HG02759 (cell line): Measurements from ENCODE around the gene BMI1.
"Not testable (repeated sequence)": the region's sequence is repeated elsewhere in the genome, so short reads cannot be mapped to it uniquely, and the experiment has no call there.

Experiments used
- ATAC-seq: cut with Tn5 transposase; IDR thresholded peaks from one replicate; pipeline ENCODE4 v1.9.1; 2021; ENCODE audit warnings: mild to moderate bottlenecking, moderate library complexity; ENCODE audit not compliant: unreplicated experiment

BMI1 gene

GRCh38 chr10:22320591-22321155, at the start of gene BMI1:
Gene BMI1 (plus strand): TSS chr10:22321099. CDS start chr10:22326450, 5,351 bp downstream.
- ATAC-seq: peak; percentile 26

- ATAC-seq: no peak
Measured at GRCh38 chr10:22271786-22272185, 49.1 kb upstream of the BMI1 start.

- ATAC-seq: no peak
Measured at GRCh38 chr10:22278441-22278782, 42.5 kb upstream of the BMI1 start.

GRCh38 chr10:22280078-22280477, 40.8 kb upstream of the BMI1 start:
- ATAC-seq: no peak

- no peak for ATAC-seq
Measured at GRCh38 chr10:22285130-22285529, 35.8 kb upstream of the BMI1 start.

GRCh38 chr10:22293747-22294404, 27.0 kb upstream of the BMI1 start:
- ATAC-seq: no peak

GRCh38 chr10:22294694-22295093, 26.2 kb upstream of the BMI1 start:
- ATAC-seq: no peak

- no peak for ATAC-seq
Measured at GRCh38 chr10:22301193-22301592, 19.7 kb upstream of the BMI1 start.

GRCh38 chr10:22303461-22303860, 17.4 kb upstream of the BMI1 start:
- no peak for ATAC-seq

GRCh38 chr10:22305721-22306120, 15.2 kb upstream of the BMI1 start:
- ATAC-seq: no peak

GRCh38 chr10:22308390-22308789, 12.5 kb upstream of the BMI1 start:
- peak; percentile 97 for ATAC-seq

GRCh38 chr10:22309180-22310000, 11.5 kb upstream of the BMI1 start:
- ATAC-seq: no peak

GRCh38 chr10:22310012-22310411, 10.9 kb upstream of the BMI1 start:
- ATAC-seq: not testable (repeated sequence)

GRCh38 chr10:22310928-22311327, 10.0 kb upstream of the BMI1 start:
- no peak for ATAC-seq

GRCh38 chr10:22314852-22315251, 6.0 kb upstream of the BMI1 start:
- no peak for ATAC-seq

- peak; percentile 27 for ATAC-seq
Measured at GRCh38 chr10:22315455-22316285, 5.2 kb upstream of the BMI1 start.

GRCh38 chr10:22316286-22317075, 4.4 kb upstream of the BMI1 start, which contains the start of gene COMMD3:
Gene COMMD3 (plus strand): TSS chr10:22316388. CDS start chr10:22316418, 30 bp downstream.
- ATAC-seq: peak; percentile 65

- peak; percentile 16 for ATAC-seq
Measured at GRCh38 chr10:22317076-22317370, 3.9 kb upstream of the BMI1 start.

GRCh38 chr10:22317771-22318565, 2.9 kb upstream of the BMI1 start:
- ATAC-seq: no peak

- ATAC-seq: no peak
Measured at GRCh38 chr10:22318772-22319171, 2.1 kb upstream of the BMI1 start.
